Body of pancreas (tissue), 4 donors: ENCODE data around the gene ELAC2.

Experiments
- POLR2A ChIP-seq, 3 donors: fragments of 450-650 bp; IDR thresholded peaks; one replicate each; pipeline ENCODE4 v1.6.1; 2016; ENCODE audit warnings: antibody characterized with exemption in 3 of 3, mild to moderate bottlenecking in 2 of 3
- TF ChIP-seq, protein P1 (sequence below), 7 experiments: fragments of 450-650 bp in 4 of 7; fragments of 200-600 bp in 3 of 7; sonication (generic) in 3 of 7; IDR thresholded peaks; one replicate each; pipeline ENCODE4 v1.5.1; 2016 to 2019; ENCODE audit warnings: antibody characterized with exemption in 7 of 7

DNA sequence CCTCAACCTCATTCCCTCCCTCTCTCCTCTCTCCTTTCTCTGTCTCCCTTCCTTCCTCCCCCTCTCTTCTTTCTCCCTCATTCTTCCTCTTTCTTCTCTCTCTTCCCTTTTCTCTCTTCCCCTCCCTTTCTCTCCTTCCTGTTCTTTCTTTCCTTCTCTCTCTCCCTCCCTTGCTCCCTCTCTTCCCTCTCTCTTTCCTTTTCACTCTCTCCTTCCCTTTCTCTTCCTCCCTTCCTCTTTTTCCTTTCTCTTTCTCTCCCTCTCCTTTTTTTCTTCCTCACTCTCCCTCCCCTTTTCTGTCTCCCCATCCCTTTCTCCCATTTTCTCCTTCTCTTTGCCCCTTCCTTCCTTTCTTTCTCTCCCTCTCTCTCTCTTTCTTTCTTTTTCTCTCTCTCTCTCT, 7.9 kb upstream of the ELAC2 start:
- TF ChIP-seq, protein P1, sequence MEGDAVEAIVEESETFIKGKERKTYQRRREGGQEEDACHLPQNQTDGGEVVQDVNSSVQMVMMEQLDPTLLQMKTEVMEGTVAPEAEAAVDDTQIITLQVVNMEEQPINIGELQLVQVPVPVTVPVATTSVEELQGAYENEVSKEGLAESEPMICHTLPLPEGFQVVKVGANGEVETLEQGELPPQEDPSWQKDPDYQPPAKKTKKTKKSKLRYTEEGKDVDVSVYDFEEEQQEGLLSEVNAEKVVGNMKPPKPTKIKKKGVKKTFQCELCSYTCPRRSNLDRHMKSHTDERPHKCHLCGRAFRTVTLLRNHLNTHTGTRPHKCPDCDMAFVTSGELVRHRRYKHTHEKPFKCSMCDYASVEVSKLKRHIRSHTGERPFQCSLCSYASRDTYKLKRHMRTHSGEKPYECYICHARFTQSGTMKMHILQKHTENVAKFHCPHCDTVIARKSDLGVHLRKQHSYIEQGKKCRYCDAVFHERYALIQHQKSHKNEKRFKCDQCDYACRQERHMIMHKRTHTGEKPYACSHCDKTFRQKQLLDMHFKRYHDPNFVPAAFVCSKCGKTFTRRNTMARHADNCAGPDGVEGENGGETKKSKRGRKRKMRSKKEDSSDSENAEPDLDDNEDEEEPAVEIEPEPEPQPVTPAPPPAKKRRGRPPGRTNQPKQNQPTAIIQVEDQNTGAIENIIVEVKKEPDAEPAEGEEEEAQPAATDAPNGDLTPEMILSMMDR (IDR thresholded peaks at IDR 0.05), result no peak
- TF ChIP-seq POLR2A (IDR thresholded peaks at IDR 0.05), result no peak
